ENCODE results near the gene MRPL28.
"Not testable (repeated sequence)": the region's sequence is repeated elsewhere in the genome, so short reads cannot be mapped to it uniquely, and the experiment has no call there.

MRPL28 gene

DNA sequence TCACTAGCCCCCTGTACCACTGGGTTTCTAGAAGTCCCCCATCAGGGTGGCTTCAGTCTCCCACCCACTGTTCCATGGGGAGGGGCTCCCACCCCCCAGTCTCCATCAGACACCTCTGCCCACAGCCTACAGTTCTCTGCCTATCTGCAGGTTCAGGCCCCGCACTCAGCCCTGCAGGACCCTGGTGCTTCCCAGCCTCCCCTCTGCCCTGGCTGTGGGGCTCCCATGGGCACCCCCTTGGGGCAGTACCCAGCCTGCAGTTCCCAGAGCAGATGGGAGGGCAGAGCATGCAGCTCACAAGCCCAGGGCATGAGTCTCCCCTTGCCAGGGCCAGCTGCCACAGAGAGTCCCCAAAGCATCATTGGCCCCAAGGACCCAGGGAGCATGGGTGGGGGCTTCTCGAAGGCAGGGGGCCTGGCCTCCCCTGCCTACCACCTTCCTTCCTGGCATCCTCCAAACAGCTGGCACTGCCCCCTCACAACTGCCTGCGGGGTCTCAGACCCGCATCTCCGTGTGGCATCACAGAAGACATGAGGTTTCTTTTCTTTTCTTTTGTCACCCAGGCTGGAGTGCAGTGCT, 2.8 kb upstream of the MRPL28 start:
- DNase-seq = no peak

DNA sequence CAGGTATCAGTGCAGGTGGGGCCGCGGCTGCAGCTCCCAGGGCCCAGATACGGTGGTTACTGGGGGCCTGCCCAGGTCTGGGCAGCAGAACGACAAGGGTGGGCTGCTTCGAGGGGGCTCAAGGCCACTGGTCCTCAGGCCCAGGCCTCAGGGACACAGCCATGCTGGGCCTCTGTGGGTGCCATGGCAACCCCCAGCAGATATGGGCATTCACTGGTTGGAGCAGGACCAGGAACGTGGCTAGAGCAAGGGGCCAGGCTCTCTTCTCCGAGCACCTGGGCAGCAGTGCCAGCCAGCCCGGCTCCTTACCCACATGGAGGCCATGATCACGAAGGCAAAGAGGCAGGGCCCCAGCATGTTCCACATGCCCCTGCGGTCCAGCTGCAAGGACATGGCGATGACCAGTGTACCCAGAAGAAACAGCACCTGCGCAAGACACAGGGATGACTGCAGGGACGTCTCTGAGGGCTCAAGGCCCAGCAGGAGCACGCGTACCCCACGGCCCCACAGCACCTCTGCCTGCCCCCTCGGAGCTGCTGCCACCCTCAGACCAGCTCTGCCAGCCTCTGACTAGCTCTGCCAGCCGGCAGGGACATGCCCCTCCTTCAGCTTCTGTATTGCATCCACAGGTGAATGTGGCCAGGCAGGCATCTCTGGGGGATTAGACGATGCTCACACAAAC, 2.1 kb upstream of the MRPL28 start:
- DNase-seq = no peak

DNA sequence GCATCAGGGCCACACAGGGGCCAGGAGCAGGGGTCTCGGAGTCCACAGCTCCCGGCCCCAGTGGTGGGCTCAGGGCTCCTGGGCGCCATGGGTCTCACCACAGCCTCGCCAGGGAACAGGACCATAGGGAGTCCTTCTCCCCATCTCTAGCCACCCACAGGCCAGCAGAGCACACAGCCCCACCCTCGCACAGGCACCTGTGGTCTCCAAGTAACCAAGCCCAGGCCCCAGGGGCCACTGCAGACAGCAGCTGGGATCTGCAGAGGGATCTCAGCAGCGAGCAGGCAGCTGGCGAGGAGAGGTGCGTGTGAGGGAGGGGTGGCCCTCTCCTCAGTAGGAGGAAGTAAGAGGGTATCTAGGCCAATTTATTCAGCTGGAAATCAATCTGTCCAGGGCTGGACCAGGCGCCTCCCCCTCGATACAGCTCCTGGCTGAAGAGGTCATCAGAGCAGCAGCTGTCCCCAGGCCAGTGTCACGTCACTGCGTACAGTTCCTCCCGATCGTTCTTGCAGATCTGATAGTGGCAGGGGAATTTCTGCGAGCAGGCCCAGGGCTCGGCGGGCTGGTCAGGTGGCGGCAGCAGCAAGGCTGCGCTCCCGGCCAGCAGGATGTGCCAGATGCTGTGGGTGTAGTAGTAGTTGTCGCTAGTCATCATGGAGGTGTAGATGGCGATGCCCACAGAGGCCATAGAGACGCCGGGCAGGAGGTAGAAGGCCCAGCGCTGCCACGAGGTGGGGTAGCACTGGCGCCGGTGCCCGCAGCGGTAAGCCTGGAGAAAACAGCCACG, 1.4 kb upstream of the MRPL28 start:
- peak; percentile 31 for DNase-seq

DNA sequence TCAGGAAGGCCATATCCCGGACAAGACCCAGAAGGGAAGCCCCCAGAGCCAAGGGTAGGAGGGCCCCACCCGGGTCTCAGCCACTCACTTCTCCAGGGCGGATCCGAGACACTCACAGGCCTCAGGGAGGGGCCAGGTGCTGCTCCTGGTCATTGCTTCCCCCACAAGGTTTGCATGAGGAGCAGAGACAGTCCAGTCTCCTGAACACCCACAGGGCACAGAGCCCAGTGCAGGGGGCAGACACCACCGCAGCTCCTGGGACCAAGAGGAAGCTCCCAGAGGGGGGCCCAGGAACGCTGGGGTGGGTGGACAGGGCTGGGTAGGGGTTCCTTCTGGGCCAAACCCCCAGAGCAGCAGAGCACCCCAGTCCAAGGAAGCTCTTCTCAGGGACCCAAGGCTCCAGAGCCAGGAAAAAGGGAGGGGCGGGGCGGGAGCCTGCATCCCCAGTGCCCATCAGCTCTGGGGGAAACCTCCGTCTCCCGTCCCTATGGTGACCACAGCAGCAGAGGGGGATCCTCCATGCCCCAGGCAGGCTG, 709 bp upstream of the MRPL28 start:
- DNase-seq = no peak

DNA sequence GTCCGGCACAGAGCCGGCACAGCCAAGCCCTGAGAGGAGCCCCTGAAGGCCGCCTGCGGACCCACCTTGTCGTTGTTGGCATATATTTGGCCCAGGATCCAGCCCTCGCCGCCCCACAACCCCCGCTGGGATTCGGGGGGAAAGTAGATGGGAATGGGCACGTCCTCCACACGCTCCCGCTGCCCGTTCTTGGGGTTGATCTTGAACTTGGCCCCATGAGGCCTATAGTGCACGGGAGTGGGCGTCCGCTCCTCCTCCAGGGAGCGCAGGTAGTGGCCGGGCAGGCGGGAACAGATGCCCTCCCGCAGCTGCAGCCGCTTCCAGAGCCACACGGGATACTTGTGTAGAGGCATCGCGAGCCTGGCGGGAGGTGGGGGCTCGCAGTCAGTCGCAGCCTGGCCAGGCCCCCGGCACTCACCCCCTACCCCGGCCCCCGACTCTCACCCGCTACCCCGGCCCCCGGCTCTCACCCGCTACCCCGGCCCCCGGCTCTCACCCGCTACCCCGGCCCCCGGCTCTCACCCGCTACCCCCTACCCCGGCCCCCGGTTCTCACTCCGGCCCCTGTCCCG, 387 bp downstream of the MRPL28 start:
- DNase-seq = no peak

DNA sequence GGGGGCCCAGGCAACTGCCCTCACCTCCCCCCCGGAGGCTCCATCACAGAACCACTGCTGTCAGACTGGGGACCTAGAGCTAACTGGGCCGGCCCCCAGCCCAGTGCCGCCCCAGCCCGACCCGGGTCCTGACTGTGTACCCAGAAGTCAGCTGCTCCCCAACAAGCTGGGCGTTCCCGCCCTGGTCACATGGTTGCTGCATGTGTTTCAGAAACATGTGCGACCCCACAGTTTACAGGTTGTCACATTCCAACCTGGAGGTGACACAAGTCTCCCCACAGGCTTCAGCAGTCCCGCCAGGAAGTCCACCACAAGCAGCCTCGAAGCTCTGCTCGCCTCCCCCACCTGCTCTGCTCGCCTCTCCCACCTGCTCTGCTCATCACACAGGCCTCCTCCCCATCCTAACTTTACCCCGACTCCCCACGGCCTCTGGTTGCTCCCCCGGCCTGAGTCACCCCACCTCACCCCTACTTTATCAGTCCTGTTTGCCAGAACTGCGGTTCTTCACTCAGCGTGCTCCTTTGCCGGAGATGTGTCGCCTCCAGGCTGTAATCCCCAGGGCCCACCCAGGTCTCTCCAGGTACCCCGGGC, 968 bp downstream of the MRPL28 start:
- no peak for DNase-seq

DNA sequence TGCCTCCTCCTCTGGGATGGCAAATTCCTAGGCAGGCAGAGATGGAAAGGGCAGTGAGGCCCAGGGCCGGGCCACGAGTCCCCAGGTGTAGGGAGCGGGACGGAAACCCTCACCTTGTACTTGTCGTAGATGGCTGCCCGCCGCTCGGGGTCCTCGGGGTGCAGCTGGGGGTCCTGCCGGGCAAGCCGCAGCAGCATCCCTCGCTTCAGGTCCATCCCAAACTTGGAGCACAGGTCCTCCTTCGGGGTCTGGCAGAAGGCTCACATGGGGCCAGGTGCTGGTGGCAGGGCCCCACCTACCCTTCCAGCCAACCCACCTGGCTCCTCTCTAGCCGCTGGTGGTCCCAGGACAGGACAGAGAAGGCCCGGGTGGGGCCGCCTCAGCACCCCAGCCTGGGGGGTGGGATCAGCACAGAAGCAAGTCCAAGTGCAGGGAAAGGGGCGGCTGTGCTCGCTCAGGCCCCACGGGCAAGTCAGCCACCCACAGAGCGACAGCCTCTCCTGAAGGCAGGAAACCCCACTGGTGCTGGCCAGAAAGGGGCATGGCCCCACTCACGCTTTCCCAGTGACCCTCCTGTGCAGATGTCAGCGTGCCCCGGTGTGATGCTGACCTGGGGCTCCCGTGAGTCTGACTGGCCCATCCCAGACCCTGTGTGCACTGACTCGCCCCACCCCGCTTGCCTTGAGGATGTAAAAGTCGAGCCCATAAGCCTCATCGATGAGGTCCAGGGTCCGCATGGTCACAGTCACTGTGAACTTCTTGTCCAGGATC, 1.8 kb downstream of the MRPL28 start:
- DNase-seq = no peak

DNA sequence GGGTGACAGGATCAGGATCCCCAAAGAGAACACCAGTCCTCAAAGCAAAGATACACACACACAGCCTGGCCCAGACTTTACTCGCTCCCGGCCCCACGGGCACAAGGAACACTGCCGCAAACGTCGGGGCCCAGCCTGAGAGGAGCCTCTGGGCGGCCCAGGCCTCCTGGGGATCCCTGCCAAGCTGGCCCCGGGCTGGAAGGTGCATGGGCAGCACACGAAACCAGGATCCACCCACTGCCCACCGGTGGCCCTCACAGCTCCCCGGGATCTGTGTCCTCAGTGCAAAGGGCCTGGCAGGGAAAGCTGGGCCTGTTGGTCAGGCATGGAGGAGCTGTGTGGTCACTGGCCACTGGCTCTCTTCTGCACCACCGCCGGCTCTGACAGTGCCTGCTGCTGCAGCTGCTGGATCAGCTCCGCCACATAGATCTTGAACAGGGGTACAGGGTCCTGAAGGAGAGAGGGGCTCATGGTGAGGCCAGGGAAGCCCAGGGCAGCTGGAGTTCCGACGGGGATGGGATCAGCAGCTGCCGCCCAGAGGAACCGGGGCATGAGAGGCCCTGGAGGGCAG, 2.9 kb downstream of the MRPL28 start:
- DNase-seq = no peak

DNA sequence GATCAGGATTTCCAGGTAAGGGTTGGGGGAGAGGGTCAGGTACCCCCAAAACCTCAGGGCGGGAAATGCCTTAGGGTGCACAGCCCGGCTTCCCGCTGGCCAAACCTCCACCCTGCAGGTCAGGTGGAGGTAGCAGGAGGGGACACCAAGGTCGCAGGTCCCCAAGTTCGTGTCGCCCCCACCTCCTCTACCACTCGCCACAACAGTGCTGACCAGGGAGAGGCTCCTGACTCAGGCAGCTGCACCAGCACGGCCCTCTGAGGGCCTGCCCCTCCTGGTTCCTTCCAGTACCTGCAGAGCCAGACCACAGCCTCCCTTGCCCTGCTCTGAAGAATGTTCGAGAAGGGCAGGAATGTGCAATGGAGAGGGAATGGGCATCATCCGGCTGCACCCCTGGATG, 3.9 kb downstream of the MRPL28 start:
- no peak for DNase-seq

DNA sequence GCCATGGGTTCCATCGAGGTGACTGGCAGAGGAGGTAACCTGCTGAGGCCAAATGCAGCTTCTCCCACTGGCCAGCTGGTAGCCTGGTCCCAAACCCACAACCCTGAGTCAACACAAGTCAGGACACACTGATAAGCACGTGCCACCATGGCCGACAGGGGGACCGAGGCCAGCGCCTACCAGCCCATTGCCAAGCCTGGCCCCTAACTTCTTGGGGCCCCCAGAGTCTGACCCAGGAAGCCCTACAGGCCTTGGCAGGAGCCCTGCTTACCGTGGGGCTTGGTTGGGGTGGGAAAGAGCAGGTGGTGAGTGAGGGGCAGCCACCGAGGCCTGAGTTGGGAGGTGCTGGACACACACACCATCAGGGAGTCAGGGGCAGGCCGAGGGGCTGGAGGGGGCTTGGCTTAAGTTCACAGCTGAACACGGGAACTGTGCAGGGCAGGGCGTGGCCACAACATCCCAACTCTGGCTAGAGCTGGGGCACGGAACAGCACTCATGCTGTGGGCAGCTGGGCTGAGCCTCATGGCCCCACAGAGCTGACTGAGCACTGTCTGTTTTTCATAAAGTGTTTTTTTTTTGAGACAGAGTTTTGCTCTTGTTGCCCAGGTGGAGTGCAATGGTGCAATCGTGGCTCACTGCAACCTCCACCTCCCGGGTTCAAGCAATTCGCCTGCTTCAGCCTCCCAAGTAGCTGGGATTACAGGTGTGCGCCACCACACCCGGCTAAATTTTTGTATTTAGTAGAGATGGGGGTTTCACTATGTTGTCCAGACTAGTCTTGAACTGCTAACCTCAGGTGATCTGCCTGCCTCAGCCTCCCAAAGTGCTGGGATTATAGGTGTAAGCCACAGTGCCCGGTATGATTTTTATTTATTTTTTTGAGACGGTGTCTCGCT, 5.5 kb downstream of the MRPL28 start:
- DNase-seq = no peak

DNA sequence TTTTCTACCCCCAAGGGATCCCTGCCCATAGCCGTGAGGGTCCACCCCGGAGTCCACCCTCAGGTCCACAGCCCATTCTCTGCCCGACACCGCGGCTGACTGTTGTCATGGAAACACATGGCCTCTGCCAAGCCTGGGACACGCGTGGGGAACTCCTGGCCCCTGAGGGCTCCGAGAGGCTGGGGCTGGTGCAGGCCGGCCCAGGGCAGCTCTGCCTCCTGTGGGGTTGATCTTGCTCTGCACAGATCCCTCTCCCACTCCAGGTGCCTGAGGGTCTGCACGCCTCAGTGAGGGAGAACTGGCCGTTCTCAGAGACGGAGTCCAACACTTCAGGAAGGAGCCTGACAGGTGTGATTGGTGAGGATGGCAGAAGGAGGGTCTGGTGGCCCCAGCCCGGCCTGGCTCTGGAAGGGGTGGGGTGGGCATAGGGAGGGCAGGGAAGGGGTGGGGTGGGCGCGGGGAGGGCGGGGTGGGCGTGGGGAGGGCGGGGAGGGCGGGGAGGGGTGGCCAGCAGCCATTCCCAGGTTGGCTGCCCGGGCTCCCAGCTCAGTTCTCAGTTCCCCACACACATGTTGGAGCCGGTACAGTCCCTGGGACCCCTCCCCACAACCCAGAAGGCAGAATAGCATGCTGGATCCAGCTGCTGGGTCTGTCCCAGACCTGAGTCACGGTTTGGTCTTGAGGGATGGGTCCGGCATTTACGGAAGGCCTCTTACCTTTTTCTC, 6.4 kb downstream of the MRPL28 start:
- no peak for DNase-seq

DNA sequence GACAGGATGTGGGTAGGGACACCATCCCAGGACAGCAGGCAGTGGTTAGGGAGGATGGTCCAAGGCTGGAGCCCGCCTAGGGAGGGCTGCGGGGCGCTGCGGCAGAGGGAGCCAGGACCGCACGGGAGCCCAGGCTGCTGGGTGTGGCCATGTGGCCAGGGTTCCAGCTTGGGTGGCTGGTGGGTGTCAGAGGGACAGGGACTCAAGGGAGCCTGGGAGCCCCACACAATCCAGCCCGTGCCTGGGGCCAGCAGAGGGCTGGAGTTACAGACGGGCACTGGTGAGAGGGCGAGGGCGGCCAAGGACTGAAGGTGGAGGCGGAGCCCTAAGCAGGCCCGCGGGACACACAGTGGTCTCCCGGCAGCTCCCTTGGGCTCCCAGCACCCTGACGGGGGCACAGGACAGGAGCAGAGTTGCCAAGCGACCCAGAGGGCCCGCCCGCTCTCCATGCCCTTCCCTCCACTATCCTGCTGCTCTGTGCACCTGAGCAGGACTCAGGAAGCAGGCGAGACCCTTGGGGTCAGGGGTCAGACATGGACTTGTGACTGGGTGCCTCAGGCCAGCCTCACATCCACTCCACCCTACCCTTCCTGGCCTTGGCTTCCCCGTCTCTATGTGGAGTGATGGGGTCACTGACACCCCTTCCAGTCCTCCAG, 7.1 kb downstream of the MRPL28 start:
- no peak for DNase-seq

DNA sequence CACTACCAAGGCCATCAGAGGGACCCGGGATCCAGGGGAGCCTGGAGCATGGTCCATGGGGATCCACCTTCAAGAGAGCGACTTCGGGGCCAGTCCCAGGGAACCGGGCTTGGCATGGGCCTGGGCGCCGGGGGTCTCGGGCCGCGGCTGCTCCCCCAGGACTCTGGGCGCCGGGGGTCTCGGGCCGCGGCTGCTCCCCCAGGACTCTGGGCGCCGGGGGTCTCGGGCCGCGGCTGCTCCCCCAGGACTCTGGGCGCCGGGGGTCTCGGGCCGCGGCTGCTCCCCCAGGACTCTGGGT, 7.7 kb downstream of the MRPL28 start:
- not testable (repeated sequence) for DNase-seq

DNA sequence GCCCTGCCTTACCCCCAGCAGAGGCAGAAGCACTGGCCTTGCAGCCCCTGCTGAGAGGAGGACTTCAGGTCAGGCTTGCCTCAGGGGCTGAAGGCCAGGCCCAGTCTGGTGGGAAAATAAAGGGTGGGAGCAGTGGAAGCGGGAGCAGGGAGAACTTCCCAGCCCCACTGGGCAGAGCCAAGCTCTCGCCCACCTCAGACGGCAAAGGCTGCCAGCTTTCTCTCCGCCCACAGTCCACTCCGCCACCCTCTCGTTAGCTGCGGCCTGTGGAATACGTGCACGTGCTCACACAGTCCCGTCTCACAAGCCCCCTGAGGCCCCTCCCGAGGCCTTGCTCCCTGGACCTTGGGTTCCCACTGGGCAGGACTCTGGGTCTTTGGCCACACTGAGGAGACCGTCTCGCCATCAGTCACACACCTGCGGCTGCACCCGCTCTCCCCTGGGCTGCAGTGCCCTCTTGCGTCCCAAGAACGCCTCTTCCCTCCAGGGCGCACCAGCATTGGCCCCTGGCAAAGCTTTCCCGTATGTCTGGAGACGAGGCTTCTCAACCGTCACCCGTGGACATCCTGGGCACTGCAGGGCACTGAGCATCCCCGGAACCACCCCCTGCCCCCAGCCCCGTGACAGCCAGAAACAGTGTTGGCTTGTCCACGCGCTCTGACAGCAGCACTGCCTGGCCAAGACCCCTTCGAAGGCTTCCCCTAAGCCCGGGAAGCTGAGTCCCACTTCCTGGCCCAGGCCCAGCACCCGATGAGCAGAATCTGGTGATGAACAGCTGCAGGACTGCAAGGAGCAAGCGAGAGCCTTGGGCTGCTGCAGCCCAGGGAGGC, 8.3 kb downstream of the MRPL28 start:
- peak; percentile 81 for DNase-seq

DNA sequence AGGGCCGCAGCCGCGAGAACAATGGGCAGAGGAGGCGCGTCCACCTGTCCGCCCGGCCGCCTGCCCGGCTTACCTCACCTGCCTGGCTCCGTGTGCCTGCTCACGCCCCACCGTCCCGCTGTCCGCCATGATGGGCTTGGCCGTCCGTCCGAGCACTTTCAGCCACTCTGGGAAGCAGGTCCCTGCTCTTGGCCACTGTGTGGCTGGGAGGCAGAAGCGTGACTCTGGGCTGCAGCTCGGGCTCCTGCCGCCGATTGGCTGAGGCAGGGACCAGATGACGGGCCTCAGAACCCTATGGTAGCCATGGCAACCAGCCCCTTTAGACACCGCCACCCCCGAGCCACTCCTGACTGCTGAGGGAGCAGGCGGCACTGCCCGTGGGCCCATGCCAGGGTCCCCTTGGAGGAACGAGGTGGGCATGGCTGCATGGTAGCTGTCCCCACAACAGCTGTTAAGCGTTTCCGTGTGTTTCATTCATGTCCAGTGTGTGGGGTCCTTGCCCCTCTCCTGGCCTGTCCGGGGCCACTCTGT, 8.9 kb downstream of the MRPL28 start:
- DNase-seq = no peak

DNA sequence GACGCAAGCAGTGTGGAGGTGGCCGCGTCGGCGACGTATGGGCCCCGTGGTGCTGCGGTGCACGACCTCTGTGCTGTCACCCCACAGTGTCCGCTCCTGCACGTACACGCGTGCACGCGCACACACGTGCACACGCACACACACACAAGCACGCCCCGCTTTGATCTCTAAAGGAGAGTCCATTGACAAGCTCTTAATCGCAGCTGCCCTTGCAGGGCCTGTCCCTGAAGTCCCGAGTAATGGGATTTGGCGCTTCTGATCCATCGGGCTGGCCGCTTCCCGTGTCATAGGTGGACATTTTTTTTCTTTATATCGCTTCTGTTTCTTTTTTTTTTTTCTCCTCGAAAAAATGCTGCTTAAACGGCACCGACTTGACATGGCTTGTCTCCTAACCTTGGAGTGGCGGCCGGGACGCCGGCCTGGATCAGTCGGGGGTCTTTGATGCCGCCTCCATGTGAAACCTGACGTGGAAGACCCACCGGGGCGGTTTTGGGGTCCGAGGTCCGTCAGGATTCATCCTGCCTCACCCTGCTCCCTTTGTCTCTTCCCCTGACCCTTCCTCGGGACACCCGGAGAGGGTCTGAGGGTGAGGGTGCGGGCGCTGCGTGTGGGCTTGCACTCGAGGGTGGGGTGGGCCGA, 9.5 kb downstream of the MRPL28 start:
- no peak for DNase-seq

DNA sequence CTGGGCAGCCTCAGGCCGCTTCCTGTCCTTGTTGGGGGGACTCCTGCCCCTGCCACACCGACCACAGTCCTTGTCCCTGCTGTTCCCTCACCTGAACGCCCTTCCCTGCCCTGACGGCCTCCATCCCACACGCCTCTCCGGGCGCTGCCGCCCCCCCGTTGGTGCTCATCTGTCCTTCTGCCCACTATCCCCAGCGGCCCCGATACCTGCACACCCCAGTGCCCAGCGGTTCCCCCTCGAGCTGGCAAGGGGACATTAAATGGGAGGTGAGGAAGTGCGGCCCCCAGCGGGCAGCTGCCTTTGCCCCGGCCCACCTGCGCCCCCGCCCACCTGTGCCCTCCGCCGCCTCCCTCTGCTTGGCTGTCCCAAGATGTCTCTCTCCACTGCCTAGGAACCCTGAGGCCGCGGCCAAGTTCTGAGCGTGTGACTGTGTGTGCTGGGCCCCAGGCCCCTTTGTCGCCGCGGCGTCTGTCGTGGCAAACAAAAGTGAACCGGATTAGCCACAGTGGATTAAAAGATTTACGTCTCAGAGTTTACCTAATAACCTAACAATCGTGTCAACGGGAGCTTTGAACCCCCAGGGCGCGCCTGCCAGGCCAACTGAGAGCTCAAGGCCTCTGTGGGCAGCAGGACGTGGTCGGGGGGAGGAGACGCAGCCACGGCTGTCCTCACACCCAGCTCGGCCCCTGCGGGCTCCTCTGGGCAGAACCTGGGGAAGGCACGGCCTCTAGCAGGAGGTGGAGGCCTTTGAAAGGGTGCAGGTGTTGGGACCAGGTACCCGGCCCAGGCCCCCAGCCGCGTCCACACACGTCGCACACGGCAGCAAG, 10.3 kb downstream of the MRPL28 start:
- DNase-seq = no peak
